NCI-H1436 treated with DMSO at 0.1 percent for 48 hours (cell line): ENCODE results near the gene CCDC137.

Experiments used
- DNase-seq: peaks from one replicate; lab custom pipeline; 2025; lab: John Stamatoyannopoulos, UW

The CCDC137 gene

GRCh38 chr17:81682565-81683207 is 16.1 kb downstream of the CCDC137 start:
- DNase-seq, result no peak

GRCh38 chr17:81683208-81683583 is 16.7 kb downstream of the CCDC137 start:
- no peak for DNase-seq

GRCh38 chr17:81683584-81684441 is 17.3 kb downstream of the CCDC137 start, which contains the start of the genes ARL16 and HGS:
Gene ARL16, minus strand, starts transcription at chr17:81683797. Its CDS starts 44 bp downstream, at chr17:81683753.
Gene HGS, plus strand, starts transcription at chr17:81684011. Its CDS starts 56 bp downstream, at chr17:81684067.
- DNase-seq, result peak; percentile 98

- DNase-seq, result no peak
Observed at GRCh38 chr17:81684442-81684911, 17.9 kb downstream of the CCDC137 start.

- DNase-seq, result no peak
Observed at GRCh38 chr17:81685108-81685507, 18.6 kb downstream of the CCDC137 start.

GRCh38 chr17:81686614-81687013 is 20.1 kb downstream of the CCDC137 start:
- no peak for DNase-seq

GRCh38 chr17:81687770-81688541 is 21.4 kb downstream of the CCDC137 start:
- DNase-seq, result no peak

GRCh38 chr17:81688616-81689015 is 22.1 kb downstream of the CCDC137 start:
- no peak for DNase-seq

GRCh38 chr17:81690066-81690465 is 23.5 kb downstream of the CCDC137 start:
- DNase-seq, result no peak

- no peak for DNase-seq
Observed at GRCh38 chr17:81690549-81690948, 24.0 kb downstream of the CCDC137 start.

- DNase-seq, result no peak
Observed at GRCh38 chr17:81691196-81691595, 24.7 kb downstream of the CCDC137 start.

GRCh38 chr17:81691608-81692007 is 25.1 kb downstream of the CCDC137 start:
- DNase-seq, result no peak

GRCh38 chr17:81693509-81694210 is 27.1 kb downstream of the CCDC137 start:
- no peak for DNase-seq

GRCh38 chr17:81694810-81695209 is 28.3 kb downstream of the CCDC137 start:
- no peak for DNase-seq

- DNase-seq, result no peak
Observed at GRCh38 chr17:81695211-81695610, 28.7 kb downstream of the CCDC137 start.

GRCh38 chr17:81695801-81696200 is 29.3 kb downstream of the CCDC137 start:
- no peak for DNase-seq

- DNase-seq, result no peak
Observed at GRCh38 chr17:81696218-81696941, 29.8 kb downstream of the CCDC137 start.

- no peak for DNase-seq
Observed at GRCh38 chr17:81697261-81698044, 30.9 kb downstream of the CCDC137 start.

- no peak for DNase-seq
Observed at GRCh38 chr17:81700353-81701287, 34.1 kb downstream of the CCDC137 start.
